Smooth muscle cell (in vitro differentiated cells): ENCODE data around the gene MEPCE. TPM values are rescaled to one million over a fixed set of nuclear protein-coding genes. Genes with fewer than 3 reads are reported as not detected.

Experiments
- DNase-seq: peaks from one replicate; lab custom pipeline; 2025; ENCODE audit not compliant: unreplicated experiment; lab: John Stamatoyannopoulos, UW
- H2AFZ ChIP-seq: fragments of 200-600 bp; sonication (generic); 2 replicates; pipeline ENCODE4 v1.6.0; 2016; ENCODE audit warnings: antibody characterized with exemption, low read depth, mild to moderate bottlenecking
- H3F3A ChIP-seq: fragments of 200-600 bp; sonication (generic); 2 replicates; pipeline ENCODE4 v1.6.0; 2017; ENCODE audit warnings: antibody characterized with exemption, low read depth
- H3K27ac ChIP-seq: fragments of 200-600 bp; sonication (generic); 2 replicates; pipeline ENCODE4 v1.5.1; 2016; ENCODE audit warnings: low read depth, mild to moderate bottlenecking
- H3K27me3 ChIP-seq: fragments of 200-600 bp; sonication (generic); 2 replicates; pipeline ENCODE4 v1.6.1; 2016; ENCODE audit warnings: low read depth, mild to moderate bottlenecking
- H3K36me3 ChIP-seq: fragments of 200-600 bp; sonication (generic); 2 replicates; pipeline ENCODE4 v1.5.1; 2016; ENCODE audit warnings: low read depth
- H3K4me1 ChIP-seq: fragments of 200-600 bp; sonication (generic); 2 replicates; pipeline ENCODE4 v1.5.1; 2016; ENCODE audit warnings: low read depth
- H3K4me2 ChIP-seq: fragments of 200-600 bp; sonication (generic); 2 replicates; pipeline ENCODE4 v1.6.0; 2016; ENCODE audit warnings: mild to moderate bottlenecking
- H3K4me3 ChIP-seq: fragments of 200-600 bp; sonication (generic); 2 replicates; pipeline ENCODE4 v1.5.1; 2016; ENCODE audit warnings: mild to moderate bottlenecking
- H3K79me2 ChIP-seq: fragments of 200-600 bp; sonication (generic); 2 replicates; pipeline ENCODE4 v1.6.0; 2016; ENCODE audit warnings: low read depth, mild to moderate bottlenecking
- H3K9ac ChIP-seq: fragments of 200-600 bp; sonication (generic); 2 replicates; pipeline ENCODE4 v1.6.0; 2016; ENCODE audit warnings: low read depth
- H3K9me3 ChIP-seq: fragments of 200-600 bp; sonication (generic); replicated peaks from 2 replicates; pipeline ENCODE4 v1.5.1; 2016; ENCODE audit warnings: low read depth
- H4K20me1 ChIP-seq: fragments of 200-600 bp; sonication (generic); 2 replicates; pipeline ENCODE4 v1.6.0; 2016; ENCODE audit warnings: low read depth
- WGBS: methylation state at CpG from one replicate; pipeline ENCODE4 v1.1.7; 2016; ENCODE audit warnings: low lambda C conversion rate; 5-methylcytosine and 5-hydroxymethylcytosine counted together
- polyA plus RNA-seq: library from polyadenylated mRNA; unstranded; fragments of >200 nt; fragmentation: Nextera tagmentation; extraction: Ambion mirVana; gene quantifications from 2 replicates; pipeline ENCODE4 v1.2.1, GENCODE V29; 2016
- total RNA-seq: library from RNA; depleted of rRNA; stranded (reverse); fragments of >200 nt; gene quantifications from 2 replicates; pipeline ENCODE4 v1.2.3, GENCODE V29; 2014
- TF ChIP-seq, protein P1 (sequence below): fragments of 200-600 bp; sonication (generic); IDR thresholded peaks from 2 replicates; pipeline ENCODE4 v1.5.1; 2017; ENCODE audit warnings: borderline replicate concordance, mild to moderate bottlenecking, antibody characterized with exemption; ENCODE audit not compliant: insufficient read depth, poor library complexity, severe bottlenecking

The MEPCE gene
- total and polyA plus RNA-seq, 2 experiments from 2014 or later = 14.8 to 19.7 TPM

DNA sequence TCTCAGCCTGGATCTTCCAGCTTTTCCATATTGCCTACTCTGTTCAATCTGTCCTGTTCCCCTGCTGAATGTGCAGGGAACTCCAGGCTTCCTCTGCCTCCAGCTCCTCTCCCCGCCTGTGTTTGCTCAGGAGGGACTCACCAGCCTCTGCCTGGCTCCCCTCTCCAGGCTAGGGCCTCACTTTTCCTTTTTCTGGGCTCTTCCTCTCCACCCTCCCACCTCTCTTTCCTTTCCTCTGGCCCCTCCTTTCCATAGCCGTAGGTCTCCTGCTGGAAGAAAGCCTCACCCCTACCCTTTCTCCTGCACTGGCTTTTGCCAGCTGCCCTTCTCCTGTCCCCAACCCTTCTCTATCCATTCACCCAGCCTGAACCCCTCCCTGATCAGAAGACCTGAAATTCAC is 31.4 kb upstream of the MEPCE start:
- no peak overlapping the region for H3K4me2 ChIP-seq
- DNase-seq = no peak
- peaks cover 14% of the 10 kb centered on the region for H3K27me3 ChIP-seq
- H3K36me3 ChIP-seq = no peaks in the 10 kb centered on the region
- H3K9me3 ChIP-seq = no peaks in the 10 kb centered on the region
- H3K4me1 ChIP-seq = no peaks in the 10 kb centered on the region
- no peaks in the 10 kb centered on the region for H4K20me1 ChIP-seq
- WGBS = 74% methylated on average over 2 of the region's 2 CpGs
- H3K27ac ChIP-seq = no peak overlapping the region
- no peak overlapping the region for H3K9ac ChIP-seq
- H3K79me2 ChIP-seq = no peaks in the 10 kb centered on the region
- H3K4me3 ChIP-seq = no peak overlapping the region
- H2AFZ ChIP-seq = no peak overlapping the region
- no peaks in the 10 kb centered on the region for H3F3A ChIP-seq
- TF ChIP-seq, protein P1, sequence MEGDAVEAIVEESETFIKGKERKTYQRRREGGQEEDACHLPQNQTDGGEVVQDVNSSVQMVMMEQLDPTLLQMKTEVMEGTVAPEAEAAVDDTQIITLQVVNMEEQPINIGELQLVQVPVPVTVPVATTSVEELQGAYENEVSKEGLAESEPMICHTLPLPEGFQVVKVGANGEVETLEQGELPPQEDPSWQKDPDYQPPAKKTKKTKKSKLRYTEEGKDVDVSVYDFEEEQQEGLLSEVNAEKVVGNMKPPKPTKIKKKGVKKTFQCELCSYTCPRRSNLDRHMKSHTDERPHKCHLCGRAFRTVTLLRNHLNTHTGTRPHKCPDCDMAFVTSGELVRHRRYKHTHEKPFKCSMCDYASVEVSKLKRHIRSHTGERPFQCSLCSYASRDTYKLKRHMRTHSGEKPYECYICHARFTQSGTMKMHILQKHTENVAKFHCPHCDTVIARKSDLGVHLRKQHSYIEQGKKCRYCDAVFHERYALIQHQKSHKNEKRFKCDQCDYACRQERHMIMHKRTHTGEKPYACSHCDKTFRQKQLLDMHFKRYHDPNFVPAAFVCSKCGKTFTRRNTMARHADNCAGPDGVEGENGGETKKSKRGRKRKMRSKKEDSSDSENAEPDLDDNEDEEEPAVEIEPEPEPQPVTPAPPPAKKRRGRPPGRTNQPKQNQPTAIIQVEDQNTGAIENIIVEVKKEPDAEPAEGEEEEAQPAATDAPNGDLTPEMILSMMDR = no peak

DNA sequence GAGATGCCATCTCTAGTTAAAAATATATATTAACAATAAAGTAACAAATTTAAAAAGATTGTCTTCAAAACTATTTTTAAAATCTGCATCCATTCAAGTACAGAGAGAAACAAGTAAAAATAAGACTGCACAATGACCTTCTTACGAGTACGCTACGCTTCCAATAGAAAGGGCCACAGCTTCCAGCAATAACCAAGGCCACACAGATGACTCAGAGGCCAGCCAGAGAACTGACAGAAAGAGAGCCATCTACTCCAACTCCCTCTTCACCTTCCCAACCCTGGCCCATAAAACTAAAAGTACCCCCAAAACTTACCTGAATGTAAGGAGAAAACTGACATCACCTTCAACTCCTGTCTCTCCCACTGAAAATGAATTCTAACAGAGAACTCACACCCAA is 29.6 kb upstream of the MEPCE start:
- Histone ChIP-seq H3K4me2 (no peak overlapping the region), H3K9me3 (no peaks in the 10 kb centered on the region), H3F3A (no peaks in the 10 kb centered on the region), H3K79me2 (no peaks in the 10 kb centered on the region), H3K27me3 (peaks cover 13% of the 10 kb centered on the region), H3K9ac (no peak overlapping the region), H3K36me3 (no peaks in the 10 kb centered on the region), H3K4me1 (no peaks in the 10 kb centered on the region), H2AFZ (no peak overlapping the region), H3K4me3 (no peak overlapping the region), H4K20me1 (no peaks in the 10 kb centered on the region), H3K27ac (no peak overlapping the region)
- 94% methylated on average over 3 of the region's 3 CpGs for WGBS
- no peak for DNase-seq
- TF ChIP-seq, protein P1 = no peak

DNA sequence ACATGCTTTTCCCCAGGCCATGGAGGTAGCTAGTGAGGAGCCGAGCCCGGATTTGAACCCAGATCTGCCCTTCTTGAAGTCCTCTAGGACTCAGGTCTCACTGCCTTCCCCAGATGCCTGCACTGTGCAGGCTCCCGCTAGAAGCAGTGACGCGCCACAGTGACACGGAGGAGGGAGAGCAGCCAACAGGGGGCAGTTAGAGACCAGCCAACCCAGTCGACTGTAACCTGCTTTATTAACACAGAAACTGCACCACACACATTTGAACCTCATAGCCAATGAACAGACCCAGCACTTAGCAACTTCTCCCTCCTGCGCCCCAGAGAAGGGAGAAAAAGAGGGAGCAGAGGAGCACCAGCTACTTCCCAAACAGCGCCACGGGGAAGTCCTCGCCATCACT is 29.0 kb upstream of the MEPCE start:
- no peaks in the 10 kb centered on the region for H4K20me1 ChIP-seq
- H3K36me3 ChIP-seq = no peaks in the 10 kb centered on the region
- no peak overlapping the region for H2AFZ ChIP-seq
- no peaks in the 10 kb centered on the region for H3F3A ChIP-seq
- no peaks in the 10 kb centered on the region for H3K4me1 ChIP-seq
- TF ChIP-seq, protein P1 = peak; percentile 19
- WGBS = 66% methylated on average over 11 of the region's 11 CpGs
- no peak for DNase-seq
- no peak overlapping the region for H3K4me3 ChIP-seq
- no peaks in the 10 kb centered on the region for H3K79me2 ChIP-seq
- H3K27me3 ChIP-seq = peaks cover 12% of the 10 kb centered on the region
- no peak overlapping the region for H3K4me2 ChIP-seq
- H3K9ac ChIP-seq = no peak overlapping the region
- H3K9me3 ChIP-seq = no peaks in the 10 kb centered on the region
- no peak overlapping the region for H3K27ac ChIP-seq

DNA sequence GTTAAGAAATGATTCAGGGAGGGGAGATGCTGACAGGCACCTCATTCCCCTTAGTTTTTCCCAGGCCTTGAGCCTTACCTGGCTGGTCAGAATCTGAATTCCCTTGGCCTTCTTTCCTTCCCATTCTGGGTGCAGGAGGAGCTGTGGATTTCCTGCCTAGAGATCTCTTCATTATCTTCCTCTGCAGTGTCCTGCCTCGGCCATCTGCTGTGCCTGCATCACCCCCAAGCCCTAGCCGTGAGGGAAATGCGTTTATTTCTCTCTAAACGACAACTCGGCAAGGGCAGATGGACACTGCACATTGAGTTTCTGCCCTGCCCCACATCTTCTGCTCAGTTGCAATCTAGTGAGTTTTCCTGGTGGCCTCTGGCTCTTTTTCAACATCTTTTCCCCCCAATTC is 27.8 kb upstream of the MEPCE start:
- no peaks in the 10 kb centered on the region for H3K36me3 ChIP-seq
- H4K20me1 ChIP-seq = no peaks in the 10 kb centered on the region
- DNase-seq = no peak
- TF ChIP-seq, protein P1 = no peak
- no peaks in the 10 kb centered on the region for H3K9me3 ChIP-seq
- H3F3A ChIP-seq = no peaks in the 10 kb centered on the region
- H3K27ac ChIP-seq = no peak overlapping the region
- H2AFZ ChIP-seq = no peak overlapping the region
- H3K4me1 ChIP-seq = no peaks in the 10 kb centered on the region
- peaks cover 12% of the 10 kb centered on the region for H3K27me3 ChIP-seq
- WGBS = 69% methylated on average over 5 of the region's 5 CpGs
- no peaks in the 10 kb centered on the region for H3K79me2 ChIP-seq
- no peak overlapping the region for H3K4me2 ChIP-seq
- no peak overlapping the region for H3K9ac ChIP-seq
- no peak overlapping the region for H3K4me3 ChIP-seq
